Motor neuron (in vitro differentiated cells): ENCODE results near the gene MICOS13. TPM values are rescaled to one million over a fixed set of nuclear protein-coding genes. Genes with fewer than 3 reads are reported as not detected.

ENCODE experiments used
- ATAC-seq, 8 experiments: fragments of 200-7000 bp; cut with Tn5 transposase; replicated peaks in 6 of 8; 2 replicates each; pipeline ENCODE4 v1.8.0; 2021; ENCODE audit warnings: mild to moderate bottlenecking in 8 of 8, moderate library complexity in 8 of 8
- H3K27ac ChIP-seq, 2 donors: fragments of 250-450 bp; sonication (Bioruptor Pico); 2 replicates each; pipeline ENCODE4 v1.9.0; 2021; ENCODE audit warnings: antibody characterized with exemption in 2 of 2, mild to moderate bottlenecking in 2 of 2, moderate library complexity in 1 of 2
- H3K4me1 ChIP-seq, 2 donors: fragments of 250-450 bp; sonication (Bioruptor Pico); replicated peaks in 1 of 2; 2 replicates each; pipeline ENCODE4 v1.6.1; 2021; ENCODE audit warnings: antibody characterized with exemption in 2 of 2, mild to moderate bottlenecking in 2 of 2, moderate library complexity in 1 of 2
- H3K4me3 ChIP-seq, 5 donors: fragments of 250-450 bp; sonication (Bioruptor Pico); 2 replicates each; pipeline ENCODE4 v1.9.0; 2021; ENCODE audit warnings: antibody characterized with exemption in 5 of 5, mild to moderate bottlenecking in 5 of 5, moderate library complexity in 4 of 5
- WGBS, 10 experiments: fragments of 450-650 bp; shearing (Covaris generic); methylation state at CpG; one replicate each; pipeline ENCODE4 v1.0.0; 2022; 5-methylcytosine and 5-hydroxymethylcytosine counted together
- in situ Hi-C, 9 experiments: fragments of 400-800 bp; cut with MboI; loops; one replicate each; pipeline ENCODE4 v1.15.0; 2021; ENCODE audit warnings: low sequenced_read_pairs in 9 of 9, low pct_unique_long_range_greater_than_20kb in 2 of 9; ENCODE audit not compliant: unreplicated experiment in 9 of 9
- total RNA-seq, 8 experiments: library from RNA; unstranded; fragments of 300-600 nt; gene quantifications; 2 replicates each; pipeline versions ENCODE4 v1.2.3 to v1.2.4, GENCODE V29; 2022

MICOS13 gene
- total RNA-seq, 8 experiments from 2014 or later, result 36.6 to 86.7 (median 54.2) TPM

GRCh38 chr19:5665781-5666513, 14.4 kb downstream of the MICOS13 start:
- ATAC-seq, result peak in 3 of 8 experiments; percentile 16 to 66 (median 49)
- 46 to 100% (median 82%) methylated on average over 1 to 10 of the region's 10 CpGs; no CpG with 5 or more reads in 1 of the 10 experiments for WGBS, 10 experiments
- H3K4me1 ChIP-seq, result no peaks in the 10 kb centered on the region
- H3K27ac ChIP-seq, result no peak overlapping the region
- no peak overlapping the region for H3K4me3 ChIP-seq
- in situ Hi-C loops, result no loop called here

- no peak overlapping the region for H3K4me3 ChIP-seq
- 83 to 100% (median 87%) methylated on average over 1 to 2 of the region's 2 CpGs; no CpG with 5 or more reads in 6 of the 10 experiments for WGBS, 10 experiments
- in situ Hi-C loops, result no loop called here
- H3K4me1 ChIP-seq, result no peaks in the 10 kb centered on the region
- no peak for ATAC-seq
- no peak overlapping the region for H3K27ac ChIP-seq
Measured at GRCh38 chr19:5664515-5664914, 15.8 kb downstream of the MICOS13 start.

GRCh38 chr19:5663904-5664303, 16.4 kb downstream of the MICOS13 start:
- 80 to 100% (median 94%) methylated on average over 2 to 12 of the region's 17 CpGs; no CpG with 5 or more reads in 2 of the 10 experiments for WGBS, 10 experiments
- no peak for ATAC-seq
- in situ Hi-C loops, result no loop called here
- H3K27ac ChIP-seq, result no peak overlapping the region
- no peak overlapping the region for H3K4me3 ChIP-seq
- H3K4me1 ChIP-seq, result no peaks in the 10 kb centered on the region

- no peak overlapping the region for H3K4me3 ChIP-seq
- no peaks in the 10 kb centered on the region for H3K4me1 ChIP-seq
- 92 to 100% (median 97%) methylated on average over 1 to 28 of the region's 42 CpGs; no CpG with 5 or more reads in 4 of the 10 experiments for WGBS, 10 experiments
- in situ Hi-C loops, result no loop called here
- H3K27ac ChIP-seq, result no peak overlapping the region
- ATAC-seq, result peak in 4 of 8 experiments; percentile 9 to 22 (median 14)
Measured at GRCh38 chr19:5661483-5661882, 18.8 kb downstream of the MICOS13 start.

- 40 to 100% (median 100%) methylated on average over 1 to 4 of the region's 5 CpGs; no CpG with 5 or more reads in 1 of the 10 experiments for WGBS, 10 experiments
- ATAC-seq, result no peak
- Histone ChIP-seq H3K4me1 (no peaks in the 10 kb centered on the region), H3K27ac (no peak overlapping the region), H3K4me3 (no peak overlapping the region)
- in situ Hi-C loops, result no loop called here
Measured at GRCh38 chr19:5655412-5655811, 24.9 kb downstream of the MICOS13 start.

- in situ Hi-C loops, result no loop called here
- Histone ChIP-seq H3K4me1 (no peaks in the 10 kb centered on the region), H3K27ac (no peak overlapping the region), H3K4me3 (no peak overlapping the region)
- ATAC-seq, result no peak
- WGBS, 10 experiments, result 80 to 100% (median 94%) methylated on average over 1 to 5 of the region's 5 CpGs; no CpG with 5 or more reads in 2 of the 10 experiments
Measured at GRCh38 chr19:5654931-5655330, 25.4 kb downstream of the MICOS13 start.

- WGBS, 10 experiments, result 82 to 100% (median 93%) methylated on average over 1 to 8 of the region's 10 CpGs; no CpG with 5 or more reads in 4 of the 10 experiments
- Histone ChIP-seq H3K27ac (no peak overlapping the region), H3K4me3 (no peak overlapping the region), H3K4me1 (no peaks in the 10 kb centered on the region)
- ATAC-seq, result no peak
- in situ Hi-C loops, result no loop called here
Measured at GRCh38 chr19:5652261-5652660, 28.1 kb downstream of the MICOS13 start.

GRCh38 chr19:5651361-5651760, 29.0 kb downstream of the MICOS13 start:
- in situ Hi-C loops, result no loop called here
- H3K4me3 ChIP-seq, result no peak overlapping the region
- ATAC-seq, result no peak
- WGBS, 10 experiments, result 100% methylated on average over 2 to 4 of the region's 5 CpGs; no CpG with 5 or more reads in 7 of the 10 experiments
- no peak overlapping the region for H3K27ac ChIP-seq
- H3K4me1 ChIP-seq, result no peaks in the 10 kb centered on the region

- Histone ChIP-seq H3K4me3 (no peak overlapping the region), H3K27ac (no peak overlapping the region), H3K4me1 (no peaks in the 10 kb centered on the region)
- ATAC-seq, result no peak
- in situ Hi-C loops, result no loop called here
- WGBS, 10 experiments, result 80 to 100% (median 100%) methylated on average over 1 to 9 of the region's 11 CpGs; no CpG with 5 or more reads in 1 of the 10 experiments
Measured at GRCh38 chr19:5648464-5648863, 31.9 kb downstream of the MICOS13 start.

GRCh38 chr19:5646703-5647102, 33.6 kb downstream of the MICOS13 start:
- Histone ChIP-seq H3K4me3 (no peak overlapping the region), H3K4me1 (no peaks in the 10 kb centered on the region), H3K27ac (no peak overlapping the region)
- ATAC-seq, result no peak
- 70 to 100% (median 96%) methylated on average over 2 to 3 of the region's 4 CpGs; no CpG with 5 or more reads in 6 of the 10 experiments for WGBS, 10 experiments
- in situ Hi-C loops, result no loop called here

- in situ Hi-C loops, result no loop called here
- Histone ChIP-seq H3K4me3 (no peak overlapping the region), H3K4me1 (no peaks in the 10 kb centered on the region), H3K27ac (no peak overlapping the region)
- 50 to 100% (median 92%) methylated on average over 1 to 5 of the region's 5 CpGs; no CpG with 5 or more reads in 1 of the 10 experiments for WGBS, 10 experiments
- ATAC-seq, result no peak
Measured at GRCh38 chr19:5645409-5645808, 34.9 kb downstream of the MICOS13 start.

- WGBS, 10 experiments, result 57 to 95% (median 82%) methylated on average over 1 to 2 of the region's 2 CpGs; no CpG with 5 or more reads in 4 of the 10 experiments
- ATAC-seq, result peak in 2 of 8 experiments; percentile 43 to 59
- in situ Hi-C loops, result no loop called here
Measured at GRCh38 chr19:5644037-5644436, 36.3 kb downstream of the MICOS13 start.

GRCh38 chr19:5643060-5643459, 37.3 kb downstream of the MICOS13 start:
- H3K4me1 ChIP-seq, result no peaks in the 10 kb centered on the region
- no peak overlapping the region for H3K27ac ChIP-seq
- in situ Hi-C loops, result no loop called here
- H3K4me3 ChIP-seq, result no peak overlapping the region
- 60 to 100% (median 89%) methylated on average over 1 to 3 of the region's 4 CpGs; no CpG with 5 or more reads in 1 of the 10 experiments for WGBS, 10 experiments
- no peak for ATAC-seq

More at GRCh38 chr19:5644037-5644436, 36.3 kb downstream of the MICOS13 start:
- Histone ChIP-seq H3K4me1 (no peaks in the 10 kb centered on the region), H3K27ac (no peak overlapping the region), H3K4me3 (no peak overlapping the region)
